HG02798 (cell line): ENCODE measurements around the gene CDAN1.

ENCODE experiments used
- ATAC-seq: cut with Tn5 transposase; IDR thresholded peaks from one replicate; pipeline ENCODE4 v1.9.1; 2021; ENCODE audit warnings: mild to moderate bottlenecking; ENCODE audit not compliant: unreplicated experiment, poor library complexity

The CDAN1 gene

GRCh38 chr15:42679285-42680141, 57.4 kb downstream of the CDAN1 start:
- ATAC-seq = no peak

GRCh38 chr15:42675021-42675420, 61.9 kb downstream of the CDAN1 start:
- no peak for ATAC-seq

- no peak for ATAC-seq
These were observed 62.5 kb downstream of the CDAN1 start for GRCh38 chr15:42674472-42674871.
